Measurements from ENCODE around the gene PRKCH.
A peak's percentile ranks its signal among the peaks of the same experiment; 100 is the strongest.
"Not testable (repeated sequence)": the region's sequence is repeated elsewhere in the genome, so short reads cannot be mapped to it uniquely, and the experiment has no call there.

PRKCH gene

DNA sequence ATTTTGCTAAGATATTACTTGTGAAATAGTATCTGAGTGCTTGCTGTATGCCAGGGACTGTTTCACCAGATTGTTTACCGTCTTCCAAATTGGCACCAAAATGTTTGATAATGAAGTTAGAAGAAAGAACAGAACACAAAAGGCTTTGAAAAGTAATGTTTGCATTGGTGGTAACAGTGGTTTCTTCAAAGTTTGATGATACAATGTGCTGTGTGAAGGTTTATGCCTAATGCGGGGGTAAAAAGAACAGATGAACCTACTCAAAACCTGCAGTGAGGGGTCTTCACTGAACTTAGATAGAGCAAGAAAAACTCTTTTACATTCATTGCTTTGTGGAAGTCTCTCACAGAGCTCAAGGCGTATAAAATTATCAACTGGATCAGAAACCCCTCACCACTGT is 76.2 kb downstream of the PRKCH start:
- DNase-seq (no peak), ATAC-seq (no peak)
- Mint-ChIP-seq H3K27ac (no peak overlapping the region), H3K27me3 (no peaks in the 10 kb centered on the region), H3K4me1 (peaks cover 33% of the 10 kb centered on the region), H3K4me3 (peak overlapping the region; percentile 27 to 70), H3K9me3 (no peaks in the 10 kb centered on the region)

DNA sequence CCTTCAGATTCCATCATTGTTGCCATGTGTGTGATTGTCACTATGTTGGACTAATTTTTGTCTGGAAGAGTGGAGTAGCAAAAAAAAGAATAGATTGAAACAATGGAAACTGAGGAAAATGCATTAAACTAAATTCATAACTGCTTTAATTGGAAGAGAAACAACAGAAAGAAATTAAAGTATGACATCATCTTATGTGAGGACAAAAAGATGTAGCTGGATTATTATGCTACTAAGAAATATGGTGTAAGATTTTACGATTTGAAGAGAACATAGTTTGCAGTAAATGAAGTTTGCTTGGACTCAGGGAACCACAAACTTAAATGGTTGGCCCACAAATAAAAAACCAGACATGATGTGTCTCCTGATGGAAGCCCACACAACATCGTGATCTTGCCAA is 76.8 kb downstream of the PRKCH start:
- DNase-seq, result no peak
- peak overlapping the region; percentile 27 to 70 for H3K4me3 Mint-ChIP-seq
- H3K9me3 Mint-ChIP-seq, result no peaks in the 10 kb centered on the region
- peak overlapping the region; percentile 52 to 91 for H3K27ac Mint-ChIP-seq
- no peaks in the 10 kb centered on the region for H3K27me3 Mint-ChIP-seq
- no peak for ATAC-seq
- peaks cover 33% of the 10 kb centered on the region for H3K4me1 Mint-ChIP-seq

DNA sequence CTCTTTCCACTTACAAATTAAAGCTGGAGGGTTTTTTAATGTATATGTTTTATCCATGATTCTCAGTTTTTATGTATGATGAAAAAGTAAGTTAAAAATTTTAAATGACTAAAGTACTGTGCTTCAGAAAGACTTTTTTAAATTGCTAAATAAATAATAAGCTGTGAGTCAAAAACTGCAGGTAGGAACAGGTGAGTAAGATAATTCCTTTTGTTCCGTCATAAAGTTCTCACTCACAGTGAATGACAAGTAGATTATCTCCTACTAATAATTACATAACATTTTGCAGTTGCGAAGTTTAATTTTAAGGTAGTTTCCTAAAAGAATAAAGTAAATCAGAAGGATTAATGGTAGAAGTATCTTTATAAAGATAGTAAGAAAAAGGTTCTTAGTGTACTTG is 78.0 kb downstream of the PRKCH start:
- no peaks in the 10 kb centered on the region for H3K9me3 Mint-ChIP-seq
- no peak for ATAC-seq
- peaks cover 43% of the 10 kb centered on the region for H3K4me1 Mint-ChIP-seq
- peak overlapping the region in 1 of 2 donors; percentile 50 for H3K27ac Mint-ChIP-seq
- H3K27me3 Mint-ChIP-seq, result no peaks in the 10 kb centered on the region
- DNase-seq, result no peak
- H3K4me3 Mint-ChIP-seq, result no peak overlapping the region

DNA sequence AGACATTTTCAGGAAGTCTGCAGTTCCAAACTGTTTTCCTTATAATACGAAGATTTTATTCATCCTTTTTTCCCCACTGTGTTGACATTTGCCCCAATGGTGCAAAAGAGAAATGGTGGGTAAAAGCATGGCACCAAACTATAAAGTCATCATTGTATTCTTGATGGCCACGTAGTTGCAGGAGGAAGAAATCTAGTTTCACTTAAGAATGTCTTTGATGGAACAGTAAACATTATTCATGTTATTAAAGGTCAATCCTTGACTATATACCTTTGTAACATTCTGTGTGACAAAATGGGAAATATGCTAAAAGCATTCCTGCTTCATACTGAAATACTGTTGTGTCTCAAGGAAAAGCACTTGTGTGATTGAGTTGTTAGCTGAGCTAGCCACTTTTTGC is 80.1 kb downstream of the PRKCH start:
- no peak for DNase-seq
- ATAC-seq, result no peak
- Mint-ChIP-seq H3K4me1 (peaks cover 64% of the 10 kb centered on the region), H3K27me3 (no peaks in the 10 kb centered on the region), H3K4me3 (peak overlapping the region; percentile 17 to 49), H3K9me3 (no peaks in the 10 kb centered on the region), H3K27ac (peak overlapping the region; percentile 22 to 64)

DNA sequence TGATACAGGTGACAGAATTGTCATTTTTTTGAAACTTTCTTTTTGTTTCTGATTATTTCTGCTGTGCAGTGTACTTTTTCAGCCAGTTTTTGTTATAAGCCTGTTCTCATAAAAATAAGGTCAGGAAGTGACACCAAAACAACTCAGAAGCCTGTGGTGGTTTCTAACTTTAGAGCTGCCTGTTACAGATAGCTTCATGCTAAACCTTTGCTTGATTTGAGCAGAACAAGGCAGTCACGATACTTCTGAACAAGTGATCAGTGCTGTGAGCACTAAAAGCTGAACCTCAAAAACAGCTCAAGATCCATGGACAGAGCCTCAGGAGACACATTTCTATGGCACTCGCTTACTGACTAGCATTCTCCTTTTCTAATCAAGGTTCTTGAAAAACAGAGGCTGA is 82.0 kb downstream of the PRKCH start:
- peak overlapping the region; percentile 79 to 89 for H3K27ac Mint-ChIP-seq
- H3K9me3 Mint-ChIP-seq, result no peaks in the 10 kb centered on the region
- peak in 1 of 2 donors; percentile 24 for DNase-seq
- ATAC-seq, result peak; percentile 67
- peaks cover 83% of the 10 kb centered on the region for H3K4me1 Mint-ChIP-seq
- H3K27me3 Mint-ChIP-seq, result no peaks in the 10 kb centered on the region
- peak overlapping the region; percentile 61 to 80 for H3K4me3 Mint-ChIP-seq

DNA sequence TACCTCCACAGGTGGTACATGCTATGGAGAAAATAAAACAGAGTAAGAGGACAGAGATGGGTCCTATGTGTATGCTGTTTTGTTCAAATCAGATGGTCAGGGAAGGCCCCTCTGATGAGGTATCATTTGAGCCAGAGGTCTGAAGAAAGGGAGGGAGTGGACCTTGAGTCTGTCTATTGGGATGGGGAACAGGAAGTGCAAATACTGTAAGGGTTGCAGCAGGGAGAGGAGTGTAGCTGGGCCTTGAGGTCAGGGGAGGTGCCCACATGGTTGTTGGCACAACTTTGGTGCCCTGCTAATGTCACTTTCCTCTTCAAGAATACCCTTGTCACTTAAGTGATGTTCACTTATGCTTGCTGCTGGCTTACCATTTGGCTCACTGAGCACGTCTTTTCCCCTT is 83.3 kb downstream of the PRKCH start:
- H3K4me3 Mint-ChIP-seq, result peak overlapping the region; percentile 21 to 39
- H3K9me3 Mint-ChIP-seq, result no peaks in the 10 kb centered on the region
- no peak for ATAC-seq
- peak overlapping the region; percentile 4 to 87 for H3K27ac Mint-ChIP-seq
- H3K4me1 Mint-ChIP-seq, result peaks cover 91% of the 10 kb centered on the region
- DNase-seq, result no peak
- H3K27me3 Mint-ChIP-seq, result no peaks in the 10 kb centered on the region

DNA sequence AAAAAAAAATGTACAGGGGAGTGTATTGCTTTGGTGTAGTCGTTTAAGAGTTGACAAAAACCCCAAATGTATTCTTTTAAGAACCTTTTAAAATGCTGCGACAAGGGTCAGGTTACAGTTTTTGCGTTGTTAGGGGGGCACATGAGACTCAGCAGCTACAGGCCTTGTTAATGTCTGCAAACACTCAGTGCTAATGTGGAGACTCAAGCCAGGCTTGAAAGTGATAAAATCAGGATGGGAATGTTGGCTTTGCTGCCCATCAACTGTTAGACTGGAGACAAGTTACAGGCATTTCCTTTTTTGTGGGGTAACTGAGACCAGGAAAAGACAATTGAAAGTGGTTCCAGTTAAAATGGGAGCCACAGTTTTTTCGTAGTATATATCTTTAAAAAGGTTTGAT is 84.8 kb downstream of the PRKCH start:
- H3K4me3 Mint-ChIP-seq, result peak overlapping the region; percentile 61
- H3K27ac Mint-ChIP-seq, result peak overlapping the region; percentile 72 to 97
- ATAC-seq (no peak), DNase-seq (no peak)
- H3K27me3 Mint-ChIP-seq, result no peaks in the 10 kb centered on the region
- peaks cover 76% of the 10 kb centered on the region for H3K4me1 Mint-ChIP-seq
- H3K9me3 Mint-ChIP-seq, result no peaks in the 10 kb centered on the region

DNA sequence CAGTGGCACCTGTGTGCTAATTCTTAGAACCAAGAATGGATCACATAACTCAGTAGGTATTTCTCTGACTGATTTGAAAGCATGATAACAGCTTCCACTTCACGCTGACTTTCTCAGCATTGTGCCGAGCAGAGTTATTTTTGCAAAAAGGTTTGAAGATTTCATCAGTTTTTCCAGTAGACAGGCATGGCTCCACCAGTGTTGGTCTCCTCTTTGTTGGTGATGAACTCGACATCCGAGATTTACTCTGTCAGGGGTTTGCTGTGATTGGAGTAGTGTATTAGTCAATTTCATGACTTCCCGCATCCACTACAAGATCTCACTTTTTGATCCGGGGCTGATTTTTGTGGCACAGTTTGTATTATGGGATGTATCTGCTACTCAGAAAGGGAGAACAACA is 85.3 kb downstream of the PRKCH start:
- peak; percentile 33 to 64 for DNase-seq
- no peaks in the 10 kb centered on the region for H3K9me3 Mint-ChIP-seq

DNA sequence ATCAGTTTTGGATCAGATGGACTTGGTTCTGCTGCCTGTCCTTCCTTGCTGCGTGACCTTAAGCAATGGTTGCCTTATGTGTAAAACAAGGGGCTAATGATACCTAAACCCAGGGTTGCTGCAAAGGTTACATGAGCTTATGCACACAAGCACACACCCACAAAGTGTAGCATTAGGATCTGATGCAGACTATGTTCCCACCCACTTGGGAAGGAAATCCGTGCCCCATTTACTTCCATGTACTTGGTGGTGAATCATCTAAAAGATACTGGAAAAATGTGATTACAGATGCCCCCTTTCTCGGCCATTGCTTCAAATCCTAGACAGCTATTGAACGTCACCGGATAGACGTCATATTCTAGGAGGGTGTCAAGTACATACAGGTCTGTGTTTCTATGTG is 87.1 kb downstream of the PRKCH start:
- no peak overlapping the region for H3K4me3 Mint-ChIP-seq
- no peak overlapping the region for H3K27ac Mint-ChIP-seq
- peaks cover 60% of the 10 kb centered on the region for H3K4me1 Mint-ChIP-seq
- DNase-seq (no peak), ATAC-seq (no peak)
- H3K27me3 Mint-ChIP-seq, result no peaks in the 10 kb centered on the region
- H3K9me3 Mint-ChIP-seq, result no peaks in the 10 kb centered on the region

More for the DNA sequence above, 85.3 kb downstream of the PRKCH start:
- no peaks in the 10 kb centered on the region for H3K27me3 Mint-ChIP-seq
- H3K4me3 Mint-ChIP-seq, result peak overlapping the region; percentile 61 to 70
- peak overlapping the region; percentile 72 to 97 for H3K27ac Mint-ChIP-seq
- H3K4me1 Mint-ChIP-seq, result peaks cover 71% of the 10 kb centered on the region
- peak; percentile 92 for ATAC-seq

DNA sequence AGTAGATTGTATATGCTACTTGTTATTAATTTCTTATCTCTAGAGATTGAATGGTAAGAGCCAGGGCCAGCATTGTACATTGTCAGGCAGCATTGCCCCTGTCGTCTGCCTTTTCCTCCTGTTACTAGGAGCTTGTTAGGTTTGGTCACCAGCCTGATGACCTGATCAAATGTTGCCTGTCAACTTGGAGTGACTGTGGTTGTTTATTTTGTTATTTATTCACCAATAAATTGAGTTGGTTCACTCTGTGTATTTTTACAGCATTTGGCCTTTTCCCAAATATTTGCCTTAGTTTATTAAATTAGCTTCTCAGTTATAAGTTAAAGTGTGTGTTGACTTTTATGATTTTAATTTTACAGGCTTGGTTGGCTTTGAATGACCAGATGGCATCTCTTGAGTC is 88.4 kb downstream of the PRKCH start:
- H3K4me3 Mint-ChIP-seq, result no peak overlapping the region
- H3K27ac Mint-ChIP-seq, result no peak overlapping the region
- ATAC-seq, result no peak
- H3K4me1 Mint-ChIP-seq, result peaks cover 47% of the 10 kb centered on the region
- H3K27me3 Mint-ChIP-seq, result no peaks in the 10 kb centered on the region
- DNase-seq, result no peak
- H3K9me3 Mint-ChIP-seq, result no peaks in the 10 kb centered on the region

DNA sequence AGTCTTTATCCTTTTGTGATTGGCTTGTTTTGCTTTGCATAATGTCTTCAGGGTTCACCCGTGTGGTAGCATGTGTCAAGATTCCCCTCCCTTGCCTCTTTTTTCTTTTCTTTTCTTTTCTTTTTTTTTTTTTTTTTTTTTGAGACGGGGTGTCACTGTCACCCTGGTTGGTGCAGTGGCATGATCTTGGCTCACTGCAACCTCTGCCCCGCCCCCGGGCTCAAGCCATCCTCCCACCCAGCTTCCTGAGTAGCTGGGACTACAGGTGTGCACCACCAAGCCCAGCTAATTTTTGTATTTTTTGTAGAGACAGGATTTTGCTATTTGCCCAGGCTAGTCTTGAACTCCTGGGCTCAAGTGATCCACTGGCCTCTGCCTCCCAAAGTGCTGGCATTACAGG is 94.6 kb downstream of the PRKCH start:
- not testable (repeated sequence) for H3K9me3 Mint-ChIP-seq
- Mint-ChIP-seq H3K4me3 (peak overlapping the region; percentile 66 to 68), H3K27ac (peak overlapping the region in 1 of 2 donors; percentile 79)

DNA sequence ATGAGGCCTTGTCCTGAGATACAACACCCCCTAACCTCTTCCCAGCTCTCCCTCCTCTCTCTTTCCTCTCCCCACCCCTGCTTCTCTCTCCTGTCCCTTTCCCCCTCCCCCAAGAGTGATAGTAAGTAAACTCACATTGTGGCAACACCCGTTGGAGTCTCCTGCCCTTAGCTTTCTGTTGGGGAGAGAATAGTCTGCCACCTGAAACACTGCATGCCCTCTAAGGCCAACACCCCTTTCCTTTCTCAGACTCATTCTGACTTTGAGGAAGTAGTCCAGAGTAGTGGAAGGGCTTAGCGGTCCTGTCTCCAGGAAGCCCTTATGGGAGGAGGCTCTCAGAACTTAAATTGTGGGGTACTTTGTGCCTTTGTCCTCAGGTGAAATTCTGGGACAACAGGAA is 95.2 kb downstream of the PRKCH start:
- Mint-ChIP-seq H3K27ac (peak overlapping the region; percentile 55 to 72), H3K4me1 (no peaks in the 10 kb centered on the region), H3K4me3 (peak overlapping the region; percentile 66 to 68), H3K9me3 (no peaks in the 10 kb centered on the region), H3K27me3 (no peaks in the 10 kb centered on the region)
- peak; percentile 46 for ATAC-seq
- DNase-seq, result no peak

More for the DNA sequence above, 94.6 kb downstream of the PRKCH start:
- DNase-seq, H3K4me1 Mint-ChIP-seq, ATAC-seq, H3K27me3 Mint-ChIP-seq: not testable (repeated sequence)

DNA sequence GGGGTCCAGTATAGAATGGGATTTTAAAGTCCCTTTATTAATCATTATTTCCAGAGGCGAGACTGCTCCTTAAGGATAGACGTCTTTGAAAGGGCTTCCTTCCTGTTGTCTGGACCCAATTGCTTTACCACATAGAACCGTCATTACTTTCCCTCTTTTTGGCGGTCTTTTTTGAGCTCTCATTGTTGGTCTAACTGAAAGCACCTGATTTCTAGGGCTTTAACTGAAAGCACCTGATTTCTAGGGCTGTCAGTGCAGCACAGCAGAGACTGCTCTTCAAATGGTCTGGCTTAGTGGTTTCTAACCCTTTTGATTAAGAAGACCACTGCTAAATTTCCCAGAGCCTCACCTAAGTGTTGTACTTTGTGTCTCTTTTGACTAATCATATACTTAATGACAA is 95.8 kb downstream of the PRKCH start:
- Mint-ChIP-seq H3K27me3 (no peaks in the 10 kb centered on the region), H3K4me3 (peak overlapping the region; percentile 66 to 68), H3K27ac (peak overlapping the region; percentile 55 to 72), H3K9me3 (no peaks in the 10 kb centered on the region), H3K4me1 (peaks cover under 1% of the 10 kb centered on the region)
- DNase-seq, result no peak
- peak; percentile 68 for ATAC-seq

DNA sequence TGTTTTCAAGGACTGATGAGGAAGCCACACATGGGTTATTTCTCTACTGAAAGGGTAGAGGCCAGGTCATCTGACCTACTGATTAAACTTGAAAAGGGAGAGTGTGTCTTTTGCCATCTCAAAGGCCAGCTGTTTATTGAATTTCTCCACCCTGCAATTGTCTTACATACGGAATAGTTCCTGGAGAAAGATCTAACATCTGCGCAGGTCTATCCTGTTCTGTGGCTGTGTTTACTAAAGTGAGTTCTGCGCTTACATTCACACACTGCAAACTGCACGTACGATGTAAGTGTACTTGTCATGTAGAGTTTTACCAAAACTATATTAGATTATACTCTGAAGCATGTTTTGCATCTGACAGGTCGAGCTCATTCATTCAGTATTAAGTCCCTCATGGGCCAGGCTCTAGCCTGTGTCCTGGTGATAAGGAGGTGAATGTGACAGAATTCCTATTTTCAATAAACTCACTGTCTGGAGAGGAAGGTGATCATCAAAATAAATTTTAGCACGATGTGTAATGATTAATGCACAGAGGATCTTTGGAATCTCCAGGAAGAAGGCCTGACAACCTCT is 96.6 kb downstream of the PRKCH start:
- no peaks in the 10 kb centered on the region for H3K27me3 Mint-ChIP-seq
- H3K4me1 Mint-ChIP-seq, result peaks cover 9% of the 10 kb centered on the region
- peak overlapping the region; percentile 83 to 85 for H3K27ac Mint-ChIP-seq
- ATAC-seq (no peak), DNase-seq (no peak)
- H3K9me3 Mint-ChIP-seq, result peaks cover 0 to under 1% of the 10 kb centered on the region in 2 donors
- H3K4me3 Mint-ChIP-seq, result peak overlapping the region; percentile 44 to 68

DNA sequence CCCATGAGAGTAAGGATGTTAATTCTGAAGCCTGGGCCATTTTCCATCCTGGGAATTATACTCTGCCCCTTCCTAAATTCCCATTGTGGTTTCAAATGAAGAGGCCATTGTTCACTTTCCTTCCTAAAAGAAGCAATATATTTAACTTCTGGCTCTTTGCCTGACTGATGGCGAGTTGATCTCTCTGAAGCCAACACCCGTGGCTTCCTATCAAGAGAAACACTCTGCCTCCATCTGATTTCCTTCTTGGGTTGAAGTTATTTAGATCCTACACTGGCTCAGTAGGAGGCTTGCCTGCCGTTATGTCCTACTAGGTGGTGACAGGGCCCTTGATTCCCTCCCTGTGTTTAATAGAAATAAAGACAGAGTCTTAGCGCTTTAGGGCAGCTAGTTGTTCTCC is 97.4 kb downstream of the PRKCH start:
- Mint-ChIP-seq H3K27ac (peak overlapping the region; percentile 47 to 86), H3K27me3 (no peaks in the 10 kb centered on the region), H3K9me3 (peaks cover 5 to 8% of the 10 kb centered on the region in 2 donors), H3K4me3 (peak overlapping the region in 1 of 2 donors; percentile 30), H3K4me1 (peaks cover 16% of the 10 kb centered on the region)
- DNase-seq (no peak), ATAC-seq (no peak)

DNA sequence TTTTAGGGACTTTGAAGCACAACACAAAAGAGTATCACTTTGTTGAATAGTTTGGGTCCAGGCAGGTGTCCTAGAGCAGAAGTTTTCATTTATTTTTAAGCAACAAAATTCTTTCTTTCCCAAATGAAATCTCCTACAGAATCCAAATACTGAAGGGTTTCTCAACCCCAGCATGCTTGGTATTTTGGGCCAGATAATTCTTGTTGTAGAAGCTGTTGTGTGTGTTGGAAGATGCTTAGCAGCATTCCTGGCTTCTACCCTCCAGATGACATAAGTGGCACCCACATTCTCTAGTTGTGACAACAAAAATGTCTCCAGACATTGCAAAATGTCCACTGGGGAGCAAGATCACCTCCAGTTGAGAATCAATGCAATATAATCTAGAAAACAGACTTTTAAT is 97.8 kb downstream of the PRKCH start:
- H3K27me3 Mint-ChIP-seq, result no peaks in the 10 kb centered on the region
- peak overlapping the region; percentile 24 to 32 for H3K4me3 Mint-ChIP-seq
- ATAC-seq, result no peak
- H3K27ac Mint-ChIP-seq, result peak overlapping the region; percentile 47 to 86
- no peak for DNase-seq
- peaks cover 9 to 12% of the 10 kb centered on the region in 2 donors for H3K9me3 Mint-ChIP-seq
- H3K4me1 Mint-ChIP-seq, result peaks cover 21% of the 10 kb centered on the region

DNA sequence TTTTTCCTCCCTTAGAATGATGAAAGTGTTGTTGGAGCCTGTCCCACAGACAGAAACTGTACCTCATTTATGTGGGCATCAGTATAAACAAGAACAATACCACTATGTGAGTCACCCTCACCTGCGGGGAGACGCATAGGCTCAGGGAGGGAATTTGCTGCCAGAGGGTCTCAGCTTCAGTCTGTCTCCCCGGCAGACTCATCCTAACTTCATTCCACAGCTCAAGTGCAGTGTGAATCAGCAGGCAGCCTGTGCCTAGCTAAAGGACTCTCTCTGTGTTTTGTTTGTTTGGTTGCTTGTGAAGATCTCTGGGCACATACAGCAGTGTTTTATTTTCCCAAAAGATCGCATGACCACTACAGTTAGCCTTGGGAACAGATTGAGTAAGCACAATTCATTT is 98.9 kb downstream of the PRKCH start:
- H3K4me1 Mint-ChIP-seq, result peaks cover 31% of the 10 kb centered on the region
- H3K9me3 Mint-ChIP-seq, result peaks cover 11 to 15% of the 10 kb centered on the region in 2 donors
- peak overlapping the region; percentile 42 to 91 for H3K27ac Mint-ChIP-seq
- H3K4me3 Mint-ChIP-seq, result peak overlapping the region; percentile 48 to 62
- peak; percentile 56 for ATAC-seq
- DNase-seq, result no peak
- H3K27me3 Mint-ChIP-seq, result no peaks in the 10 kb centered on the region
